ENCODE measurements around the gene CCNT1. TPM values are rescaled to one million over a fixed set of nuclear protein-coding genes. Genes with fewer than 3 reads are reported as not detected.
"Not testable (repeated sequence)": the region's sequence is repeated elsewhere in the genome, so short reads cannot be mapped to it uniquely, and the experiment has no call there.

CCNT1 gene
- total RNA-seq, 2 experiments from 2014 or later = 68.7 to 73.8 TPM

GRCh38 chr12:48716168-48716492 is 377 bp downstream of the CCNT1 start:
- peak; percentile 11 for ATAC-seq
- Mint-ChIP-seq H3K4me1 (ENCODE audit: low read depth) (peaks cover 36% of the 10 kb centered on the region), H3K27me3 (no peaks in the 10 kb centered on the region), H3K27ac (peak overlapping the region; percentile 97), H3K9me3 (peaks cover 14% of the 10 kb centered on the region), H3K36me3 (ENCODE audit: low read depth) (peaks cover 43% of the 10 kb centered on the region), H3K4me3 (peak overlapping the region; percentile 94)
- no peak for TF ChIP-seq CTCF (IDR thresholded peaks at IDR 0.05)
- DNase-seq = no peak
- ChIA-PET CTCF (interaction anchor here (1.1 to 1.6 kb wide), 2 partner anchors 26 to 99 kb away, joined by 3 read pairs; no protein-coding TSS in a partner anchor), POLR2A (interaction anchor here (0.6 to 4.5 kb wide), 8 partner anchors 10 to 415 kb away, joined by 3 to 34 read pairs (median 4); partner anchors contain the start of genes DDX23, KANSL2 and TUBA1B)
- intact Hi-C loops (cut with micrococcal nuclease) = no loop called here

- intact Hi-C loops (cut with micrococcal nuclease) = no loop called here
- H3K4me3 Mint-ChIP-seq = no peak overlapping the region
- H3K36me3 Mint-ChIP-seq (ENCODE audit: low read depth) = peaks cover 45% of the 10 kb centered on the region
- H3K27me3 Mint-ChIP-seq = no peaks in the 10 kb centered on the region
- no peak for DNase-seq
- ChIA-PET POLR2A (interaction anchor here (3.2 kb wide), 1 partner anchor 30 kb away, joined by 13 read pairs; the partner anchor contains the start of gene KANSL2), CTCF (no interaction called here)
- no peak for TF ChIP-seq CTCF (IDR thresholded peaks at IDR 0.05)
- peaks cover 43% of the 10 kb centered on the region for H3K4me1 Mint-ChIP-seq (ENCODE audit: low read depth)
- H3K27ac Mint-ChIP-seq = no peak overlapping the region
- ATAC-seq = no peak
- H3K9me3 Mint-ChIP-seq = no peaks in the 10 kb centered on the region
Observed at GRCh38 chr12:48712209-48712608, 4.3 kb downstream of the CCNT1 start.

GRCh38 chr12:48698822-48699221 is 17.7 kb downstream of the CCNT1 start:
- H3K4me3 Mint-ChIP-seq; ATAC-seq; intact Hi-C loops (cut with micrococcal nuclease); DNase-seq; H3K9me3 Mint-ChIP-seq; CTCF ChIA-PET; POLR2A ChIA-PET; H3K27me3 Mint-ChIP-seq; H3K27ac Mint-ChIP-seq: not testable (repeated sequence)
- Mint-ChIP-seq H3K4me1 (ENCODE audit: low read depth) (peaks cover 13% of the 10 kb centered on the region), H3K36me3 (ENCODE audit: low read depth) (peaks cover 48% of the 10 kb centered on the region)

GRCh38 chr12:48696626-48697025 is 19.9 kb downstream of the CCNT1 start:
- ATAC-seq = no peak
- ChIA-PET POLR2A (no interaction called here), CTCF (no interaction called here)
- peaks cover 64% of the 10 kb centered on the region for H3K36me3 Mint-ChIP-seq (ENCODE audit: low read depth)
- H3K27ac Mint-ChIP-seq = no peak overlapping the region
- no peak overlapping the region for H3K4me3 Mint-ChIP-seq
- TF ChIP-seq CTCF (IDR thresholded peaks at IDR 0.05) = no peak
- no peaks in the 10 kb centered on the region for H3K27me3 Mint-ChIP-seq
- intact Hi-C loops (cut with micrococcal nuclease) = no loop called here
- H3K4me1 Mint-ChIP-seq (ENCODE audit: low read depth) = peaks cover 11% of the 10 kb centered on the region
- H3K9me3 Mint-ChIP-seq = no peaks in the 10 kb centered on the region
- no peak for DNase-seq

- H3K27me3 Mint-ChIP-seq = no peaks in the 10 kb centered on the region
- intact Hi-C loops (cut with micrococcal nuclease) = no loop called here
- CTCF ChIA-PET = no interaction called here
- no peak for DNase-seq
- H3K4me1 Mint-ChIP-seq (ENCODE audit: low read depth) = peaks cover 14% of the 10 kb centered on the region
- no peak overlapping the region for H3K4me3 Mint-ChIP-seq
- H3K9me3 Mint-ChIP-seq = no peaks in the 10 kb centered on the region
- no peak for ATAC-seq
- H3K36me3 Mint-ChIP-seq (ENCODE audit: low read depth) = peaks cover 69% of the 10 kb centered on the region
- TF ChIP-seq CTCF (IDR thresholded peaks at IDR 0.05) = no peak
- POLR2A ChIA-PET = no interaction called here
- peak overlapping the region; percentile 15 for H3K27ac Mint-ChIP-seq
Observed at GRCh38 chr12:48695859-48696258, 20.6 kb downstream of the CCNT1 start.

GRCh38 chr12:48694038-48694437 is 22.5 kb downstream of the CCNT1 start:
- TF ChIP-seq CTCF (IDR thresholded peaks at IDR 0.05) = no peak
- Mint-ChIP-seq H3K4me3 (no peak overlapping the region), H3K36me3 (ENCODE audit: low read depth) (peaks cover 58% of the 10 kb centered on the region), H3K27me3 (no peaks in the 10 kb centered on the region), H3K4me1 (ENCODE audit: low read depth) (peaks cover 8% of the 10 kb centered on the region), H3K9me3 (no peaks in the 10 kb centered on the region), H3K27ac (no peak overlapping the region)
- DNase-seq (no peak), ATAC-seq (no peak)
- intact Hi-C loops (cut with micrococcal nuclease) = no loop called here
- ChIA-PET CTCF (no interaction called here), POLR2A (interaction anchor here (0.8 kb wide), 1 partner anchor 12 kb away, joined by 3 read pairs; no protein-coding TSS in a partner anchor)

Measured in activated CD8-positive, alpha-beta T cell treated with anti-CD3 and anti-CD28 coated beads for 36 hours (primary cell).